ENCODE measurements around the gene FBXL16.

DNA sequence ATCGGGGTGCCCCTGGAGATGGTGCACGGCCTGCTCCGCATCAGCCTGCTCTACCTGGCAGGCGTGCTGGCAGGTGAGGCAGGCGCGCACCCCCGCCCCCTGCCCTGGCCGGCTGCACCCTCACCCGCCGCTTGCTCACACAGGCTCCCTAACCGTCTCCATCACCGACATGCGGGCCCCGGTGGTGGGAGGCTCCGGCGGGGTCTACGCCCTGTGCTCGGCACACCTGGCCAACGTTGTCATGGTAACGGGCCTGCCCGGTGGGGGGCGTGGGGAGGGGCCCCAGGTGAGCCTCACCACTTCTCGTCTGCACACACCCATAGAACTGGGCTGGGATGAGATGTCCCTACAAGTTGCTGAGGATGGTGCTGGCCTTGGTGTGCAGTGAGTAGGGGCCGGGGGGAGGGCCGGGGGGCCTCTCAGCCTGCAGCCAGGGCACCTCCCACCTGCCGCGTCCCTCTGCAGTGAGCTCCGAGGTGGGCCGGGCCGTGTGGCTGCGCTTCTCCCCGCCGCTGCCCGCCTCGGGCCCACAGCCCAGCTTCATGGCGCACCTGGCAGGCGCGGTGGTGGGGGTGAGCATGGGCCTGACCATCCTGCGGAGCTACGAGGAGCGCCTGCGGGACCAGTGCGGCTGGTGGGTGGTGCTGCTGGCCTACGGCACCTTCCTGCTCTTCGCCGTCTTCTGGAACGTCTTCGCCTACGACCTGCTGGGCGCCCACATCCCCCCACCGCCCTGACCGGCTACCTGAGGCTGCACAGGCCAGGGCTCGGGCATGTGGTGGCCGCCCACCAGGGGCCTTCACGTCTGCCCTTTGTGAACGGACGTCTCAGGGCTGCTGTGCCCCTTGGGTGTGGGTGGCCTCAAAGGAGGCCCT lies 28.0 kb downstream of the FBXL16 start:
- no peak for TF ChIP-seq POLR2A (IDR thresholded peaks at IDR 0.05)
- TF ChIP-seq, protein P1, sequence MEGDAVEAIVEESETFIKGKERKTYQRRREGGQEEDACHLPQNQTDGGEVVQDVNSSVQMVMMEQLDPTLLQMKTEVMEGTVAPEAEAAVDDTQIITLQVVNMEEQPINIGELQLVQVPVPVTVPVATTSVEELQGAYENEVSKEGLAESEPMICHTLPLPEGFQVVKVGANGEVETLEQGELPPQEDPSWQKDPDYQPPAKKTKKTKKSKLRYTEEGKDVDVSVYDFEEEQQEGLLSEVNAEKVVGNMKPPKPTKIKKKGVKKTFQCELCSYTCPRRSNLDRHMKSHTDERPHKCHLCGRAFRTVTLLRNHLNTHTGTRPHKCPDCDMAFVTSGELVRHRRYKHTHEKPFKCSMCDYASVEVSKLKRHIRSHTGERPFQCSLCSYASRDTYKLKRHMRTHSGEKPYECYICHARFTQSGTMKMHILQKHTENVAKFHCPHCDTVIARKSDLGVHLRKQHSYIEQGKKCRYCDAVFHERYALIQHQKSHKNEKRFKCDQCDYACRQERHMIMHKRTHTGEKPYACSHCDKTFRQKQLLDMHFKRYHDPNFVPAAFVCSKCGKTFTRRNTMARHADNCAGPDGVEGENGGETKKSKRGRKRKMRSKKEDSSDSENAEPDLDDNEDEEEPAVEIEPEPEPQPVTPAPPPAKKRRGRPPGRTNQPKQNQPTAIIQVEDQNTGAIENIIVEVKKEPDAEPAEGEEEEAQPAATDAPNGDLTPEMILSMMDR (IDR thresholded peaks at IDR 0.05): no peak
